Caco-2 (cell line): ENCODE data around the gene ST3GAL5. TPM values are rescaled to one million over a fixed set of nuclear protein-coding genes. Genes with fewer than 3 reads are reported as not detected.

Experiments
- BruUV-seq: library from RNA; stranded (reverse); fragments of 400-500 nt; replicated peaks from 2 replicates; lab custom pipeline; 2021; lab: Mats Ljungman, UMichigan
- CTCF ChIA-PET: fragments of 300-600 bp; sonication (Branson Sonifier 250); formaldehyde crosslinking; loops from one replicate; lab custom pipeline; 2022; ENCODE audit warnings: antibody characterized with exemption; lab: Charles Lee
- POLR2A ChIA-PET: fragments of 300-600 bp; sonication (Branson Sonifier 250); formaldehyde crosslinking; loops from one replicate; lab custom pipeline; 2022; ENCODE audit warnings: antibody characterized with exemption; lab: Charles Lee
- DNase-seq, 2 experiments: peaks; one replicate each; pipeline versions ENCODE4 v3.0.0 to v3.0.0-alpha.2; 2020 to 2022
- H3K27me3 ChIP-seq: replicated peaks from 2 replicates; pipeline ENCODE4 v1.6.0; 2011; ENCODE audit warnings: low read length; ENCODE audit not compliant: control insufficient read depth, insufficient read depth
- H3K36me3 ChIP-seq: 2 replicates; pipeline ENCODE4 v1.5.1; 2011; ENCODE audit warnings: low read length; ENCODE audit not compliant: control insufficient read depth, insufficient read depth
- H3K4me1 ChIP-seq: fragments of 250-450 bp; sonication (Bioruptor Pico); 2 replicates; pipeline ENCODE4 v1.5.1; 2020; ENCODE audit warnings: mild to moderate bottlenecking
- H3K4me3 ChIP-seq: 2 replicates; pipeline ENCODE4 v1.5.1; 2011; ENCODE audit warnings: low read depth, mild to moderate bottlenecking, control low read depth, low read length
- H3K9me3 ChIP-seq: fragments of 250-450 bp; sonication (Bioruptor Pico); 2 replicates; pipeline ENCODE4 v1.5.1; 2020; ENCODE audit warnings: mild to moderate bottlenecking, moderate library complexity
- H3K27ac Mint-ChIP-seq: one replicate; pipeline ENCODE4 v1.8.0; 2022; ENCODE audit warnings: mixed read lengths; ENCODE audit not compliant: unreplicated experiment
- H3K27me3 Mint-ChIP-seq: one replicate; pipeline ENCODE4 v1.8.0; 2022; ENCODE audit warnings: mixed read lengths; ENCODE audit not compliant: insufficient read depth, unreplicated experiment
- H3K36me3 Mint-ChIP-seq: one replicate; pipeline ENCODE4 v1.8.0; 2022; ENCODE audit warnings: mild to moderate bottlenecking, mixed read lengths; ENCODE audit not compliant: insufficient read depth, unreplicated experiment
- H3K4me1 Mint-ChIP-seq: one replicate; pipeline ENCODE4 v1.8.0; 2022; ENCODE audit warnings: low read depth, mixed read lengths; ENCODE audit not compliant: unreplicated experiment
- H3K4me3 Mint-ChIP-seq: one replicate; pipeline ENCODE4 v1.8.0; 2022; ENCODE audit warnings: mild to moderate bottlenecking, moderate library complexity, mixed read lengths; ENCODE audit not compliant: unreplicated experiment
- H3K9me3 Mint-ChIP-seq: one replicate; pipeline ENCODE4 v1.8.0; 2022; ENCODE audit warnings: mixed read lengths; ENCODE audit not compliant: unreplicated experiment
- CTCF ChIP-seq, 2 experiments: fragments of 200-600 bp in 1 of 2; IDR thresholded peaks; 1 replicate in 1 of 2; 2 replicates in 1 of 2; pipeline versions ENCODE4 v1.5.1 to v1.8.0; 2011 to 2022; ENCODE audit warnings: antibody characterized with exemption in 1 of 2, control low read depth in 1 of 2, inconsistent platforms in 1 of 2, low read depth in 1 of 2, low read length in 1 of 2, mild to moderate bottlenecking in 1 of 2, moderate library complexity in 1 of 2; ENCODE audit not compliant: insufficient read depth in 1 of 2, severe bottlenecking in 1 of 2, unreplicated experiment in 1 of 2
- intact Hi-C: fragments of 100-400 bp; cut with micrococcal nuclease; formaldehyde crosslinking; loops from one replicate; pipeline ENCODE4 v1.10.0; 2022; ENCODE audit not compliant: unreplicated experiment
- total RNA-seq: library from RNA; stranded (reverse); gene quantifications from 2 replicates; pipeline ENCODE4 v1.2.3, GENCODE V29; 2022

ST3GAL5 gene
- total RNA-seq, 1 experiment from 2014 or later, result 3.4 TPM

GRCh38 chr2:85804583-85804982 is 84.2 kb downstream of the ST3GAL5 start:
- Mint-ChIP-seq H3K4me1 (peaks cover 3% of the 10 kb centered on the region), H3K27me3 (no peaks in the 10 kb centered on the region), H3K4me3 (no peak overlapping the region), H3K36me3 (no peaks in the 10 kb centered on the region), H3K27ac (no peak overlapping the region), H3K9me3 (no peaks in the 10 kb centered on the region)
- Histone ChIP-seq H3K4me3 (no peak overlapping the region), H3K4me1 (no peaks in the 10 kb centered on the region), H3K27me3 (no peaks in the 10 kb centered on the region; the same call in none of the 2 replicates), H3K9me3 (no peaks in the 10 kb centered on the region), H3K36me3 (no peaks in the 10 kb centered on the region)
- intact Hi-C loops, result no loop called here
- no TSS peak for BruUV-seq
- ChIA-PET CTCF (no interaction called here), POLR2A (no interaction called here)
- no peak for DNase-seq
- TF ChIP-seq CTCF (IDR thresholded peaks at IDR 0.05; ENCODE audit: insufficient read depth in 1 of 2, low read depth in 1 of 2, low read length in 1 of 2, severe bottlenecking in 1 of 2, unreplicated experiment in 1 of 2), result peak; percentile 39 to 56

GRCh38 chr2:85803704-85804425 is 84.9 kb downstream of the ST3GAL5 start:
- intact Hi-C loops, result no loop called here
- Mint-ChIP-seq H3K27ac (no peak overlapping the region), H3K4me1 (peaks cover 6% of the 10 kb centered on the region), H3K9me3 (no peaks in the 10 kb centered on the region), H3K4me3 (no peak overlapping the region), H3K27me3 (no peaks in the 10 kb centered on the region), H3K36me3 (no peaks in the 10 kb centered on the region)
- no peaks in the 10 kb centered on the region for H3K4me1 ChIP-seq
- H3K36me3 ChIP-seq, result no peaks in the 10 kb centered on the region
- no peak for TF ChIP-seq CTCF (IDR thresholded peaks at IDR 0.05; ENCODE audit: insufficient read depth in 1 of 2, low read depth in 1 of 2, low read length in 1 of 2, severe bottlenecking in 1 of 2, unreplicated experiment in 1 of 2)
- no peak for DNase-seq
- no peak overlapping the region for H3K4me3 ChIP-seq
- CTCF ChIA-PET, result interaction anchor here (0.5 to 0.8 kb wide), 2 partner anchors 34 to 72 kb away, joined by 4 to 8 read pairs; no protein-coding TSS in a partner anchor
- no TSS peak for BruUV-seq
- no peaks in the 10 kb centered on the region for H3K9me3 ChIP-seq
- no peaks in the 10 kb centered on the region; the same call in none of the 2 replicates for H3K27me3 ChIP-seq
- POLR2A ChIA-PET, result no interaction called here

- ChIA-PET POLR2A (no interaction called here), CTCF (interaction anchor here (0.6 to 1.4 kb wide), 3 partner anchors 9 to 51 kb away, joined by 4 to 8 read pairs (median 4); no protein-coding TSS in a partner anchor)
- no TSS peak for BruUV-seq
- no peaks in the 10 kb centered on the region for H3K9me3 ChIP-seq
- no peaks in the 10 kb centered on the region for H3K9me3 Mint-ChIP-seq
- H3K27me3 Mint-ChIP-seq, result peaks cover 2% of the 10 kb centered on the region
- H3K4me1 ChIP-seq, result no peaks in the 10 kb centered on the region
- H3K36me3 ChIP-seq, result no peaks in the 10 kb centered on the region
- no peak overlapping the region for H3K4me3 ChIP-seq
- H3K27ac Mint-ChIP-seq, result no peak overlapping the region
- no peak for DNase-seq
- intact Hi-C loops, result no loop called here
- peaks cover 6% of the 10 kb centered on the region for H3K4me1 Mint-ChIP-seq
- no peaks in the 10 kb centered on the region for H3K36me3 Mint-ChIP-seq
- no peak for TF ChIP-seq CTCF (IDR thresholded peaks at IDR 0.05; ENCODE audit: insufficient read depth in 1 of 2, low read depth in 1 of 2, low read length in 1 of 2, severe bottlenecking in 1 of 2, unreplicated experiment in 1 of 2)
- no peak overlapping the region for H3K4me3 Mint-ChIP-seq
- H3K27me3 ChIP-seq, result no peaks in the 10 kb centered on the region; the same call in none of the 2 replicates
These were observed 86.3 kb downstream of the ST3GAL5 start for GRCh38 chr2:85802354-85803103.
